MM.1S (cell line): ENCODE results near the gene MYO10.

Source experiments
- DNase-seq: peaks from one replicate; pipeline ENCODE4 v3.0.0-alpha.2; 2015
- H2AFZ ChIP-seq: fragments of 300-600 bp; sonication (generic); 2 replicates; pipeline ENCODE4 v1.6.0; 2016; ENCODE audit warnings: antibody characterized with exemption, low read length
- H3F3A ChIP-seq: fragments of 300-600 bp; sonication (generic); 2 replicates; pipeline ENCODE4 v1.6.1; 2016; ENCODE audit warnings: mild to moderate bottlenecking, antibody characterized with exemption, low read length, moderate library complexity, mixed read lengths; ENCODE audit not compliant: insufficient read depth
- H3K27ac ChIP-seq: fragments of 300-600 bp; sonication (generic); 2 replicates; pipeline ENCODE4 v1.5.1; 2016; ENCODE audit warnings: mild to moderate bottlenecking, low read length
- H3K27me3 ChIP-seq: fragments of 300-600 bp; sonication (generic); replicated peaks from 2 replicates; pipeline ENCODE4 v1.6.0; 2016; ENCODE audit warnings: low read length; ENCODE audit not compliant: insufficient read depth
- H3K36me3 ChIP-seq: fragments of 300-600 bp; sonication (generic); replicated peaks from 2 replicates; pipeline ENCODE4 v1.6.1; 2016; ENCODE audit warnings: mild to moderate bottlenecking, low read length, mixed read lengths; ENCODE audit not compliant: insufficient read depth
- H3K4me1 ChIP-seq: fragments of 300-600 bp; sonication (generic); 2 replicates; pipeline ENCODE4 v1.6.1; 2016; ENCODE audit warnings: low read length, mixed read lengths
- H3K4me2 ChIP-seq: fragments of 300-600 bp; sonication (generic); 2 replicates; pipeline ENCODE4 v1.6.0; 2016; ENCODE audit warnings: low read depth, low read length
- H3K4me3 ChIP-seq: fragments of 300-600 bp; sonication (generic); 2 replicates; pipeline ENCODE4 v1.5.1; 2016; ENCODE audit warnings: low read length, mixed read lengths
- H3K79me2 ChIP-seq: fragments of 300-600 bp; sonication (generic); 2 replicates; pipeline ENCODE4 v1.6.1; 2016; ENCODE audit warnings: mixed run types, low read length, mixed read lengths
- H3K9ac ChIP-seq: fragments of 300-600 bp; sonication (generic); 2 replicates; pipeline ENCODE4 v1.6.1; 2016; ENCODE audit warnings: low read length, mixed read lengths
- H3K9me2 ChIP-seq: fragments of 300-600 bp; sonication (generic); replicated peaks from 2 replicates; pipeline ENCODE4 v1.6.1; 2016; ENCODE audit warnings: mild to moderate bottlenecking, low read length, mixed read lengths; ENCODE audit not compliant: insufficient read depth
- H3K9me3 ChIP-seq: fragments of 300-600 bp; sonication (generic); replicated peaks from 2 replicates; pipeline ENCODE4 v1.6.1; 2016; ENCODE audit warnings: mild to moderate bottlenecking, low read length, mixed read lengths; ENCODE audit not compliant: insufficient read depth
- H4K20me1 ChIP-seq: fragments of 300-600 bp; sonication (generic); 2 replicates; pipeline ENCODE4 v1.6.1; 2016; ENCODE audit warnings: mild to moderate bottlenecking, low read length, moderate library complexity, mixed read lengths; ENCODE audit not compliant: insufficient read depth
- CTCF ChIP-seq: fragments of 300-600 bp; sonication (generic); IDR thresholded peaks from 2 replicates; pipeline ENCODE4 v1.5.1; 2016; ENCODE audit warnings: antibody characterized with exemption, low read length, mixed read lengths
- EZH2 ChIP-seq: fragments of 300-600 bp; sonication (generic); optimal IDR thresholded peaks from 2 replicates; pipeline ENCODE3; 2017; ENCODE audit warnings: low read depth, mild to moderate bottlenecking, antibody characterized with exemption, low read length, mixed read lengths
- EZH2phosphoT487 ChIP-seq: fragments of 300-600 bp; sonication (generic); IDR thresholded peaks from 2 replicates; pipeline ENCODE4 v1.6.1; 2018; ENCODE audit warnings: antibody characterized with exemption, low read length

The MYO10 gene

GRCh38 chr5:16889972-16890519 is 46.0 kb downstream of the MYO10 start:
- no peaks in the 10 kb centered on the region for H3K27me3 ChIP-seq
- no peaks in the 10 kb centered on the region for H3K9me2 ChIP-seq
- H3K4me3 ChIP-seq = no peak overlapping the region
- H4K20me1 ChIP-seq = no peaks in the 10 kb centered on the region
- no peaks in the 10 kb centered on the region for H3K36me3 ChIP-seq
- TF ChIP-seq EZH2 (no peak), EZH2phosphoT487 (no peak), CTCF (no peak)
- no peak for DNase-seq
- H3K4me1 ChIP-seq = no peaks in the 10 kb centered on the region
- no peak overlapping the region for H3K9ac ChIP-seq
- H2AFZ ChIP-seq = no peak overlapping the region
- no peaks in the 10 kb centered on the region for H3F3A ChIP-seq
- H3K9me3 ChIP-seq = no peaks in the 10 kb centered on the region
- H3K27ac ChIP-seq = no peak overlapping the region
- H3K79me2 ChIP-seq = no peaks in the 10 kb centered on the region
- no peak overlapping the region for H3K4me2 ChIP-seq

DNA sequence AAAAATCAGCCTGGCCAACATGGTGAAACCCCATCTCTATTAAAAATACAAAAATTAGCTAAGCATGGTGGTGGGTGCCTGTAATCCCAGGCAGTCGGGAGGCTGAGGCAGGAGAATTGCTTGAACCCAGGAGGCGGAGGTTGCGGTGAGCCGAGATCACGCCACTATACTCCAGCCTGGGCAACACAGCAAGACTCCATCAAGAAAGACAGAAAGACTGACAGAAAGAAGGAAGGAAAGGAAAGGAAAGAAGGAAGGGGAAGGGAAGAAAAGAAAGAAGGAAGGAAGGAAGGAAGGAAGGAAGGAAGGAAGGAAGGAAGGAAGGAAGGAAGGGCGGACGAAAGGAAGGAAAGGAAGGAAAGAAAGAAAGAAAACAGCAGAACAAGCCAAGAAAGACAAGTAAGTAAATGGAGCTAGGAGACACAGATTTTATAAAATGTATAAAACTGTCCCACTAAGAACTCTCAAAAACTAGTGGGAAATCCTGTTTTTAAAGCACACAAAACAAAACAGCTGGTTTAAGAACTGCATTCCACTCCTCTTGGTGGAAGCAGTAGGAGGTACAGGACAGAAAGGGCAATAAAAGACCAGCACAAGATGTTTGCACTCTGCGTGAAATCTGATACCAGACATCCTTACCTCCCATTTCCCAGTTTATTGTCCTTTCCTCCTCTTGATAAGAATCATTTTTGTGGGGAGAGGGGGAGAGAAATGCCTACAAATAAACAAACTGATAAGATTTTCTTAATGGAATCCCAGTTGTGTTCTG is 46.7 kb downstream of the MYO10 start:
- no peaks in the 10 kb centered on the region for H3F3A ChIP-seq
- H3K27me3 ChIP-seq = no peaks in the 10 kb centered on the region
- H3K36me3 ChIP-seq = no peaks in the 10 kb centered on the region
- H3K9me3 ChIP-seq = no peaks in the 10 kb centered on the region
- H3K4me3 ChIP-seq = no peak overlapping the region
- H3K4me2 ChIP-seq = no peak overlapping the region
- no peak overlapping the region for H2AFZ ChIP-seq
- H3K9ac ChIP-seq = no peak overlapping the region
- H3K9me2 ChIP-seq = no peaks in the 10 kb centered on the region
- H3K27ac ChIP-seq = no peak overlapping the region
- H4K20me1 ChIP-seq = no peaks in the 10 kb centered on the region
- TF ChIP-seq CTCF (no peak), EZH2 (no peak), EZH2phosphoT487 (no peak)
- DNase-seq = no peak
- H3K79me2 ChIP-seq = no peaks in the 10 kb centered on the region
- H3K4me1 ChIP-seq = no peaks in the 10 kb centered on the region

- Histone ChIP-seq H3K27ac (no peak overlapping the region), H3K9ac (no peak overlapping the region), H3K4me2 (no peak overlapping the region), H3K9me3 (no peaks in the 10 kb centered on the region), H3K9me2 (no peaks in the 10 kb centered on the region), H3K4me1 (no peaks in the 10 kb centered on the region), H3F3A (no peaks in the 10 kb centered on the region), H3K4me3 (no peak overlapping the region), H4K20me1 (no peaks in the 10 kb centered on the region), H3K27me3 (no peaks in the 10 kb centered on the region), H3K79me2 (no peaks in the 10 kb centered on the region), H2AFZ (no peak overlapping the region), H3K36me3 (no peaks in the 10 kb centered on the region)
- DNase-seq = no peak
- TF ChIP-seq CTCF (no peak), EZH2 (no peak), EZH2phosphoT487 (no peak)
These were observed 47.4 kb downstream of the MYO10 start for GRCh38 chr5:16888694-16889124.
